ENCODE data around the gene DIP2C. TPM values are rescaled to one million over a fixed set of nuclear protein-coding genes. Genes with fewer than 3 reads are reported as not detected.

Gene DIP2C
- total and polyA plus RNA-seq, 3 donors from 2014 or later = 14.9 to 43.4 (median 30.1) TPM

- Histone ChIP-seq H3K27me3 (no peaks in the 10 kb centered on the region), H3K9me3 (no peaks in the 10 kb centered on the region), H3K4me1 (no peaks in the 10 kb centered on the region), H3K27ac (no peak overlapping the region), H3K4me3 (no peak overlapping the region), H3K36me3 (ENCODE audit: low read depth, missing control alignments) (no peaks in the 10 kb centered on the region)
- no peak for TF ChIP-seq POLR2A (IDR thresholded peaks at IDR 0.05)
- TF ChIP-seq CTCF (IDR thresholded peaks at IDR 0.05) = no peak
- intact Hi-C loops (cut with DNase I; ENCODE audit: low total_unique reads) = no loop called here
- 60 to 76% methylated on average over 17 to 18 of the region's 25 CpGs for WGBS, 2 donors
- no peak for DNase-seq
Measured at GRCh38 chr10:367636-368035, 321.8 kb downstream of the DIP2C start.

DNA sequence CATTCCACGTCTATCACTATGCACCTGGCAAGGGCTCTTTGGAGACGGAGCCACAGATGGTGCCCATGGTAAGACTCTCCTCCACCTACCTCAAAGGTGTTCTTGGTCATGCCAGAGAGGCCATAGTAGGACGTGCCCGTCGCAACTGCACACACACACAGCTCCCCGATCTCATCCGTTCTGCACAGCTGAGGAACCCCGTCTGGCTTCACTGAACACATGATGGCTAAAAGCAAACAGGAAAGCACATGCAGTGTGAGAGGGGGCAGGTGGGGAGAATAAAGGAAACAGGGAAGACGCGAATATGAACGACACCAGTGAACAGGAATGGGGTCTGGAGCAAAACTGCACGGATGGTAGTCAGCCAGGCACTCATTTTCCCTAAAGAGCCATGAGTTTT lies 323.3 kb downstream of the DIP2C start:
- Histone ChIP-seq H3K27me3 (no peaks in the 10 kb centered on the region), H3K4me3 (no peak overlapping the region), H3K9me3 (no peaks in the 10 kb centered on the region), H3K27ac (no peak overlapping the region), H3K4me1 (no peaks in the 10 kb centered on the region), H3K36me3 (ENCODE audit: low read depth, missing control alignments) (no peaks in the 10 kb centered on the region)
- no peak for DNase-seq
- WGBS, 2 donors = 94 to 96% methylated on average over 12 of the region's 12 CpGs
- intact Hi-C loops (cut with DNase I; ENCODE audit: low total_unique reads) = no loop called here
- TF ChIP-seq CTCF (IDR thresholded peaks at IDR 0.05) = no peak
- no peak for TF ChIP-seq POLR2A (IDR thresholded peaks at IDR 0.05)

DNA sequence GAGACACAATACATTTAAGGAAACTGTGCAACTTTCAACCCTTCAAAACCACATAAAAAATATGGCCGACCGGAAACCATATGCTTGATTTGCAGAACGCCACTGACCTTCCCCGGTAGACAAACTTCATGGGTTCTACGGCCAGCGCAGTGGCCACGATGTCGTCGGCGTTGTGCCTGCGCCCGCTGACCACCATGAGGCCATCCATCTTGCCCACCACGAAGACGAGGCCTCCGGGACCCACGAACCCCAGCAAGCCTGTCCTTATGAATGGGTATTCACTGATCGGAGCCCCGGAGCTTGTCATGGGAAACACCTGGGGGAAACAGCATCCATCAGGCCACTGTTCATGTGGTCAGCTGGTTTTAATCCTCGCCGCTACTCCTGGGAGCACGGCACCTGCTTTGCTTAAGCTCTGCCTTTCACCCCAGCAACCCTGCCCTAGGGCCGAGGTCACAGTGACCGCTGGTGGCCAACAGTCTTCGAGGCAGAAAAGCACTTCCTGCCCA lies 325.1 kb downstream of the DIP2C start:
- 93 to 97% methylated on average over 24 of the region's 24 CpGs for WGBS, 2 donors
- H3K4me3 ChIP-seq = no peak overlapping the region
- H3K36me3 ChIP-seq (ENCODE audit: low read depth, missing control alignments) = no peaks in the 10 kb centered on the region
- H3K4me1 ChIP-seq = no peaks in the 10 kb centered on the region
- no peaks in the 10 kb centered on the region for H3K9me3 ChIP-seq
- TF ChIP-seq POLR2A (IDR thresholded peaks at IDR 0.05) = no peak
- no peak for TF ChIP-seq CTCF (IDR thresholded peaks at IDR 0.05)
- intact Hi-C loops (cut with DNase I; ENCODE audit: low total_unique reads) = no loop called here
- H3K27me3 ChIP-seq = no peaks in the 10 kb centered on the region
- no peak overlapping the region for H3K27ac ChIP-seq
- DNase-seq = no peak

DNA sequence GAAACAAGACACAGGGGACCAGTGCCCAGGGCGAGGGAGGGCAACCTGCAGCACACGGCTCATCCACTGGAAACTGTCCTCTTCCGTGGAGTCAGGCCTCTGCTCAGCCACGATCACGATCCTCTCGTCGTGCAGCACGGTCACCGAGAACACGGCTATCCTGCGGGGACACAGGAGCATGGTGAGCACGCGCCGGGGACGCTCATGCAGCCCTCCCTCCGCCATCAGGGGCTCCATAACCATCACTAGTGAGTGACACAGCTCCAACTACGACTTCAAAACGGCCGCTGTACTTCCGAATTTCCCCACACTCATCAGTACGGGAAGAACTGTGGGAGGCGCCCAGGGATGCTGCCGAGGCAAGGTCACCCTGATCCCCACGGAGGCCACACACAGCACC lies 326.3 kb downstream of the DIP2C start:
- DNase-seq = no peak
- no peaks in the 10 kb centered on the region for H3K27me3 ChIP-seq
- WGBS, 2 donors = 82 to 90% methylated on average over 2 to 24 of the region's 24 CpGs
- no peak overlapping the region for H3K4me3 ChIP-seq
- no peaks in the 10 kb centered on the region for H3K36me3 ChIP-seq (ENCODE audit: low read depth, missing control alignments)
- H3K9me3 ChIP-seq = no peaks in the 10 kb centered on the region
- no peak overlapping the region for H3K27ac ChIP-seq
- TF ChIP-seq CTCF (IDR thresholded peaks at IDR 0.05) (no peak), POLR2A (IDR thresholded peaks at IDR 0.05) (no peak)
- intact Hi-C loops (cut with DNase I; ENCODE audit: low total_unique reads) = no loop called here
- no peaks in the 10 kb centered on the region for H3K4me1 ChIP-seq

Measured in testis (tissue), 3 donors.